NT2/D1 (cell line): Measurements from ENCODE around the gene SARNP.

Source experiments
- DNase-seq: peaks from one replicate; pipeline ENCODE4 v3.0.0-alpha.2; 2011; ENCODE audit warnings: low read depth, low spot score
- H3K27me3 ChIP-seq: 2 replicates; pipeline ENCODE4 v1.6.0; 2011; ENCODE audit warnings: mild to moderate bottlenecking; ENCODE audit not compliant: insufficient read length, insufficient read depth
- H3K36me3 ChIP-seq: 2 replicates; pipeline ENCODE4 v1.6.1; 2011; ENCODE audit warnings: mild to moderate bottlenecking, low read length, mixed read lengths; ENCODE audit not compliant: insufficient read depth, insufficient read length
- H3K4me1 ChIP-seq: 2 replicates; pipeline ENCODE4 v1.5.1; 2011; ENCODE audit not compliant: insufficient read depth, insufficient read length
- H3K4me3 ChIP-seq: 2 replicates; pipeline ENCODE4 v1.5.1; 2011; ENCODE audit warnings: low read depth; ENCODE audit not compliant: insufficient read length
- H3K9ac ChIP-seq: 2 replicates; pipeline ENCODE4 v1.6.0; 2011; ENCODE audit warnings: low read depth; ENCODE audit not compliant: insufficient read length
- H3K9me3 ChIP-seq: 2 replicates; pipeline ENCODE4 v1.5.1; 2011; ENCODE audit warnings: mild to moderate bottlenecking, low read length; ENCODE audit not compliant: insufficient read depth
- SUZ12 ChIP-seq: IDR thresholded peaks from 2 replicates; pipeline ENCODE4 v1.6.1; 2011; ENCODE audit not compliant: insufficient read length, insufficient read depth; ENCODE audit errors: extremely low read depth
- YY1 ChIP-seq: IDR thresholded peaks from 2 replicates; pipeline ENCODE4 v1.6.1; 2011; ENCODE audit not compliant: insufficient read length, insufficient read depth
- ZNF274 ChIP-seq: IDR thresholded peaks from 2 replicates; pipeline ENCODE4 v1.6.1; 2011; ENCODE audit warnings: mild to moderate bottlenecking, low read depth, low read length

SARNP gene

GRCh38 chr12:55823419-55823818, 5.9 kb upstream of the SARNP start:
- no peaks in the 10 kb centered on the region for H3K4me1 ChIP-seq
- H3K9ac ChIP-seq, result no peak overlapping the region
- TF ChIP-seq SUZ12 (no peak), YY1 (no peak), ZNF274 (no peak)

GRCh38 chr12:55822228-55822627, 4.7 kb upstream of the SARNP start:
- Histone ChIP-seq H3K27me3 (no peaks in the 10 kb centered on the region), H3K4me3 (no peak overlapping the region), H3K36me3 (peaks cover 61% of the 10 kb centered on the region), H3K9ac (no peak overlapping the region), H3K9me3 (no peaks in the 10 kb centered on the region), H3K4me1 (no peaks in the 10 kb centered on the region)
- no peak for TF ChIP-seq ZNF274
- no peak for TF ChIP-seq YY1
- TF ChIP-seq SUZ12, result no peak
- DNase-seq, result no peak

More at GRCh38 chr12:55823419-55823818, 5.9 kb upstream of the SARNP start:
- no peak for DNase-seq
- H3K9me3 ChIP-seq, result no peaks in the 10 kb centered on the region
- peaks cover 72% of the 10 kb centered on the region for H3K36me3 ChIP-seq
- H3K27me3 ChIP-seq, result no peaks in the 10 kb centered on the region
- no peak overlapping the region for H3K4me3 ChIP-seq

- Histone ChIP-seq H3K9ac (no peak overlapping the region), H3K4me1 (no peaks in the 10 kb centered on the region), H3K36me3 (peaks cover 57% of the 10 kb centered on the region), H3K4me3 (no peak overlapping the region), H3K9me3 (no peaks in the 10 kb centered on the region), H3K27me3 (no peaks in the 10 kb centered on the region)
- no peak for DNase-seq
- TF ChIP-seq YY1 (no peak), ZNF274 (no peak), SUZ12 (no peak)
Measured at GRCh38 chr12:55820679-55821078, 3.2 kb upstream of the SARNP start.

- no peak for DNase-seq
- Histone ChIP-seq H3K4me1 (no peaks in the 10 kb centered on the region), H3K4me3 (peak overlapping the region; percentile 91), H3K36me3 (peaks cover 70% of the 10 kb centered on the region), H3K9ac (peak overlapping the region; percentile 83), H3K27me3 (no peaks in the 10 kb centered on the region), H3K9me3 (no peaks in the 10 kb centered on the region)
- TF ChIP-seq YY1 (no peak), ZNF274 (no peak)
Measured at GRCh38 chr12:55818886-55819285, 1.4 kb upstream of the SARNP start.

GRCh38 chr12:55818140-55818728, 710 bp upstream of the SARNP start:
- TF ChIP-seq YY1, result no peak
- TF ChIP-seq SUZ12, result no peak
- no peak for TF ChIP-seq ZNF274
- DNase-seq, result no peak
- peak overlapping the region; percentile 83 for H3K9ac ChIP-seq
- H3K4me1 ChIP-seq, result no peaks in the 10 kb centered on the region
- no peaks in the 10 kb centered on the region for H3K27me3 ChIP-seq
- no peaks in the 10 kb centered on the region for H3K9me3 ChIP-seq
- peak overlapping the region; percentile 91 for H3K4me3 ChIP-seq
- peaks cover 73% of the 10 kb centered on the region for H3K36me3 ChIP-seq

- peaks cover 69% of the 10 kb centered on the region for H3K36me3 ChIP-seq
- no peaks in the 10 kb centered on the region for H3K27me3 ChIP-seq
- peak overlapping the region; percentile 94 for H3K9ac ChIP-seq
- H3K9me3 ChIP-seq, result no peaks in the 10 kb centered on the region
- TF ChIP-seq SUZ12 (no peak), ZNF274 (no peak), YY1 (no peak)
- H3K4me3 ChIP-seq, result peak overlapping the region; percentile 91
- no peak for DNase-seq
- no peaks in the 10 kb centered on the region for H3K4me1 ChIP-seq
Measured at GRCh38 chr12:55816881-55817344, 611 bp downstream of the SARNP start.

- Histone ChIP-seq H3K27me3 (no peaks in the 10 kb centered on the region), H3K4me3 (peak overlapping the region; percentile 91), H3K36me3 (peaks cover 65% of the 10 kb centered on the region), H3K9ac (no peak overlapping the region), H3K9me3 (no peaks in the 10 kb centered on the region), H3K4me1 (no peaks in the 10 kb centered on the region)
- no peak for TF ChIP-seq YY1
- TF ChIP-seq ZNF274, result no peak
- no peak for DNase-seq
Measured at GRCh38 chr12:55815473-55815872, 2.1 kb downstream of the SARNP start.
